GM19395 (cell line): ENCODE measurements around the gene TADA2B.
A peak's percentile ranks its signal among the peaks of the same experiment; 100 is the strongest.
"Not testable (repeated sequence)": the region's sequence is repeated elsewhere in the genome, so short reads cannot be mapped to it uniquely, and the experiment has no call there.

Experiments
- ATAC-seq: cut with Tn5 transposase; IDR thresholded peaks from one replicate; pipeline ENCODE4 v1.9.1; 2021; ENCODE audit warnings: mild to moderate bottlenecking, moderate library complexity; ENCODE audit not compliant: unreplicated experiment

TADA2B gene

GRCh38 chr4:7078025-7078424 is 34.9 kb downstream of the TADA2B start:
- no peak for ATAC-seq

GRCh38 chr4:7079483-7079882 is 36.3 kb downstream of the TADA2B start:
- not testable (repeated sequence) for ATAC-seq

- not testable (repeated sequence) for ATAC-seq
Measured at GRCh38 chr4:7079909-7080308, 36.7 kb downstream of the TADA2B start.

- ATAC-seq = no peak
Measured at GRCh38 chr4:7083597-7084563, 40.7 kb downstream of the TADA2B start.

GRCh38 chr4:7084564-7084961 is 41.4 kb downstream of the TADA2B start:
- not testable (repeated sequence) for ATAC-seq

GRCh38 chr4:7086384-7086783 is 43.2 kb downstream of the TADA2B start:
- ATAC-seq = no peak

- ATAC-seq = no peak
Measured at GRCh38 chr4:7087036-7087435, 43.9 kb downstream of the TADA2B start.

GRCh38 chr4:7089213-7089986 is 46.2 kb downstream of the TADA2B start:
- no peak for ATAC-seq

- ATAC-seq = no peak
Measured at GRCh38 chr4:7092026-7092425, 48.9 kb downstream of the TADA2B start.

- no peak for ATAC-seq
Measured at GRCh38 chr4:7094916-7095315, 51.7 kb downstream of the TADA2B start.

GRCh38 chr4:7095611-7096155 is 52.5 kb downstream of the TADA2B start:
- no peak for ATAC-seq

GRCh38 chr4:7096236-7096635 is 53.1 kb downstream of the TADA2B start:
- ATAC-seq = no peak

GRCh38 chr4:7101692-7102515 is 58.7 kb downstream of the TADA2B start:
- peak; percentile 75 for ATAC-seq

- not testable (repeated sequence) for ATAC-seq
Measured at GRCh38 chr4:7102516-7102909, 59.3 kb downstream of the TADA2B start.

GRCh38 chr4:7103031-7103606 is 59.9 kb downstream of the TADA2B start:
- peak; percentile 87 for ATAC-seq

- no peak for ATAC-seq
Measured at GRCh38 chr4:7103607-7104365, 60.6 kb downstream of the TADA2B start.

- no peak for ATAC-seq
Measured at GRCh38 chr4:7104366-7105031, 61.3 kb downstream of the TADA2B start.

GRCh38 chr4:7105276-7105675 is 62.1 kb downstream of the TADA2B start:
- no peak for ATAC-seq
